SK-N-MC (cell line): ENCODE data around the gene LPAR1.

ENCODE experiments used
- EZH2 ChIP-seq: fragments of 200-600 bp; sonication (generic); IDR thresholded peaks from one replicate; pipeline ENCODE4 v1.6.1; 2017; ENCODE audit warnings: antibody characterized with exemption
- POLR2AphosphoS5 ChIP-seq: IDR thresholded peaks from 2 replicates; pipeline ENCODE4 v1.6.1; 2012; ENCODE audit warnings: mild to moderate bottlenecking, low read depth, low read length, borderline replicate concordance

GRCh38 chr9:111004936-111005335 is 33.3 kb downstream of the LPAR1 start:
- no peak for TF ChIP-seq POLR2AphosphoS5
- no peak for TF ChIP-seq EZH2
